Stomach smooth muscle (tissue), 2 donors: Measurements from ENCODE around the gene COL15A1.

ENCODE experiments used
- H3K27ac ChIP-seq: one replicate; pipeline ENCODE4 v1.7.0; 2013; ENCODE audit warnings: mild to moderate bottlenecking, low read length, inconsistent platforms
- H3K27me3 ChIP-seq, 2 donors: one replicate each; pipeline ENCODE4 v1.7.0; 2013; ENCODE audit warnings: low read length in 2 of 2; ENCODE audit not compliant: insufficient read depth in 2 of 2, control insufficient read depth in 1 of 2
- H3K36me3 ChIP-seq, 2 donors: one replicate each; pipeline ENCODE4 v1.7.0; 2013; ENCODE audit warnings: low read length in 2 of 2; ENCODE audit not compliant: control insufficient read depth in 2 of 2, insufficient read depth in 2 of 2
- H3K4me1 ChIP-seq: one replicate; pipeline ENCODE4 v1.7.0; 2013; ENCODE audit warnings: low read length; ENCODE audit not compliant: control insufficient read depth, insufficient read depth
- H3K4me3 ChIP-seq, 2 donors: one replicate each; pipeline ENCODE4 v1.7.0; 2013; ENCODE audit warnings: low read length in 2 of 2
- H3K9ac ChIP-seq, 2 donors: one replicate each; pipeline ENCODE4 v1.7.0; 2013; ENCODE audit warnings: low read length in 2 of 2, mild to moderate bottlenecking in 1 of 2
- H3K9me3 ChIP-seq, 2 donors: one replicate each; pipeline ENCODE4 v1.7.0; 2013; ENCODE audit warnings: low read length in 2 of 2; ENCODE audit not compliant: control insufficient read depth in 2 of 2
- donor health status: healthy.
- donor health status: Pancreatic carcinoma.

COL15A1 gene

GRCh38 chr9:99070681-99071080 is 127.0 kb downstream of the COL15A1 start:
- Histone ChIP-seq H3K27ac (no peak overlapping the region), H3K4me1 (no peaks in the 10 kb centered on the region), H3K36me3 (peaks cover 27 to 29% of the 10 kb centered on the region in 2 donors)

GRCh38 chr9:99071313-99072039 is 127.8 kb downstream of the COL15A1 start:
- H3K4me1 ChIP-seq, result no peaks in the 10 kb centered on the region
- peak overlapping the region; percentile 37 for H3K27ac ChIP-seq

More at GRCh38 chr9:99070681-99071080, 127.0 kb downstream of the COL15A1 start:
- Histone ChIP-seq H3K27me3 (no peaks in the 10 kb centered on the region), H3K9ac (no peak overlapping the region), H3K4me3 (no peak overlapping the region), H3K9me3 (no peaks in the 10 kb centered on the region)

GRCh38 chr9:99072040-99072394 is 128.3 kb downstream of the COL15A1 start:
- H3K27me3 ChIP-seq, result no peaks in the 10 kb centered on the region
- peak overlapping the region; percentile 37 for H3K27ac ChIP-seq
- no peaks in the 10 kb centered on the region for H3K9me3 ChIP-seq
- no peak overlapping the region for H3K4me3 ChIP-seq
- H3K4me1 ChIP-seq, result no peaks in the 10 kb centered on the region
- no peak overlapping the region for H3K9ac ChIP-seq
- peaks cover 20 to 24% of the 10 kb centered on the region in 2 donors for H3K36me3 ChIP-seq

More at GRCh38 chr9:99071313-99072039, 127.8 kb downstream of the COL15A1 start:
- no peak overlapping the region for H3K4me3 ChIP-seq
- peaks cover 25 to 27% of the 10 kb centered on the region in 2 donors for H3K36me3 ChIP-seq
- H3K9ac ChIP-seq, result no peak overlapping the region
- H3K27me3 ChIP-seq, result no peaks in the 10 kb centered on the region
- no peaks in the 10 kb centered on the region for H3K9me3 ChIP-seq

- Histone ChIP-seq H3K4me1 (no peaks in the 10 kb centered on the region), H3K4me3 (no peak overlapping the region), H3K36me3 (peaks cover 10 to 13% of the 10 kb centered on the region in 2 donors), H3K27me3 (no peaks in the 10 kb centered on the region), H3K9me3 (no peaks in the 10 kb centered on the region), H3K27ac (no peak overlapping the region), H3K9ac (no peak overlapping the region)
Measured at GRCh38 chr9:99073347-99073746, 129.6 kb downstream of the COL15A1 start.

GRCh38 chr9:99073985-99074901 is 130.5 kb downstream of the COL15A1 start:
- Histone ChIP-seq H3K4me1 (no peaks in the 10 kb centered on the region), H3K9ac (no peak overlapping the region), H3K27ac (no peak overlapping the region), H3K36me3 (peaks cover 4% of the 10 kb centered on the region in 2 donors), H3K4me3 (no peak overlapping the region), H3K27me3 (no peaks in the 10 kb centered on the region), H3K9me3 (no peaks in the 10 kb centered on the region)

GRCh38 chr9:99074902-99075245 is 131.2 kb downstream of the COL15A1 start:
- Histone ChIP-seq H3K27me3 (no peaks in the 10 kb centered on the region), H3K4me1 (no peaks in the 10 kb centered on the region), H3K9me3 (no peaks in the 10 kb centered on the region), H3K9ac (no peak overlapping the region), H3K36me3 (peaks cover 0 to 3% of the 10 kb centered on the region in 2 donors), H3K4me3 (no peak overlapping the region), H3K27ac (no peak overlapping the region)

GRCh38 chr9:99075246-99075912 is 131.7 kb downstream of the COL15A1 start:
- Histone ChIP-seq H3K36me3 (peaks cover 0 to 3% of the 10 kb centered on the region in 2 donors), H3K27me3 (no peaks in the 10 kb centered on the region), H3K9ac (no peak overlapping the region), H3K9me3 (no peaks in the 10 kb centered on the region), H3K4me3 (no peak overlapping the region), H3K27ac (no peak overlapping the region), H3K4me1 (no peaks in the 10 kb centered on the region)

- no peak overlapping the region for H3K27ac ChIP-seq
- no peaks in the 10 kb centered on the region for H3K27me3 ChIP-seq
- no peak overlapping the region for H3K4me3 ChIP-seq
- no peaks in the 10 kb centered on the region for H3K4me1 ChIP-seq
- H3K9ac ChIP-seq, result no peak overlapping the region
- H3K36me3 ChIP-seq, result peaks cover 0 to 2% of the 10 kb centered on the region in 2 donors
- no peaks in the 10 kb centered on the region for H3K9me3 ChIP-seq
Measured at GRCh38 chr9:99076030-99076429, 132.3 kb downstream of the COL15A1 start.

- Histone ChIP-seq H3K36me3 (peaks cover 0 to 2% of the 10 kb centered on the region in 2 donors), H3K27me3 (no peaks in the 10 kb centered on the region), H3K9ac (no peak overlapping the region), H3K4me1 (no peaks in the 10 kb centered on the region), H3K27ac (no peak overlapping the region), H3K9me3 (no peaks in the 10 kb centered on the region), H3K4me3 (no peak overlapping the region)
Measured at GRCh38 chr9:99076483-99077171, 132.9 kb downstream of the COL15A1 start.

- Histone ChIP-seq H3K27ac (no peak overlapping the region), H3K9me3 (no peaks in the 10 kb centered on the region), H3K36me3 (no peaks in the 10 kb centered on the region), H3K4me1 (no peaks in the 10 kb centered on the region), H3K4me3 (no peak overlapping the region), H3K27me3 (peaks cover 0 to 2% of the 10 kb centered on the region in 2 donors), H3K9ac (no peak overlapping the region)
Measured at GRCh38 chr9:99078717-99079116, 135.0 kb downstream of the COL15A1 start.
